Adrenal gland (tissue), 12 donors: Measurements from ENCODE around the gene RNF4. TPM values are rescaled to one million over a fixed set of nuclear protein-coding genes. Genes with fewer than 3 reads are reported as not detected.

Experiments
- DNase-seq, 7 donors: peaks; one replicate each; pipeline ENCODE4 v3.0.0-alpha.2; 2019 to 2020
- H3K27ac ChIP-seq, 5 donors: fragments of 200-600 bp; sonication (generic) in 4 of 5; 1 replicate in 3 of 5; 2 replicates in 2 of 5; pipeline versions ENCODE4 v1.5.1 to v1.8.0; 2016 to 2020; ENCODE audit warnings: mild to moderate bottlenecking in 1 of 5
- H3K27me3 ChIP-seq: fragments of 200-600 bp; 2 replicates; pipeline ENCODE4 v1.8.0; 2021
- H3K36me3 ChIP-seq, 2 donors: fragments of 200-600 bp; replicated peaks in 1 of 2; 1 replicate in 1 of 2; 2 replicates in 1 of 2; pipeline versions ENCODE4 v1.5.1 to v1.8.0; 2018 to 2022
- H3K4me1 ChIP-seq, 2 donors: fragments of 200-600 bp; replicated peaks in 1 of 2; 1 replicate in 1 of 2; 2 replicates in 1 of 2; pipeline versions ENCODE4 v1.5.1 to v1.8.0; 2018 to 2021
- H3K4me3 ChIP-seq, 4 donors: fragments of 200-600 bp; sonication (generic) in 3 of 4; one replicate each; pipeline ENCODE4 v1.5.1; 2016 to 2018
- H3K9me3 ChIP-seq, 3 donors: fragments of 200-600 bp; sonication (generic) in 1 of 3; replicated peaks in 1 of 3; 1 replicate in 2 of 3; 2 replicates in 1 of 3; pipeline versions ENCODE4 v1.5.1 to v1.8.0; 2016 to 2021
- POLR2A ChIP-seq, 2 donors: fragments of 450-650 bp; IDR thresholded peaks; one replicate each; pipeline ENCODE4 v1.6.1; 2017; ENCODE audit warnings: antibody characterized with exemption in 2 of 2, mild to moderate bottlenecking in 2 of 2, moderate library complexity in 1 of 2
- WGBS, 4 donors: extraction: QIAGEN DNeasy Blood & Tissue Kit in 2 of 4; methylation state at CpG; one replicate each; pipeline versions ENCODE4 v1.1.5 to v1.1.7; 2013 to 2017; 5-methylcytosine and 5-hydroxymethylcytosine counted together
- intact Hi-C, 2 donors: fragments of 100-400 bp; cut with DNase I; formaldehyde crosslinking; loops; one replicate each; pipeline versions ENCODE4 v1.14.1 to v1.15.0; 2022 to 2023
- polyA plus RNA-seq, 3 donors: library from polyadenylated mRNA; stranded (reverse); fragments of 200-250 nt in 2 of 3; fragments of 350-450 nt in 1 of 3; fragmentation: Illumina TruSeq in 1 of 3; extraction: RNeasy Lipid Tissue Mini Kit (QIAGEN cat#74804) in 1 of 3; gene quantifications; one replicate each; pipeline ENCODE4 v1.2.3, GENCODE V29; 2013 to 2014
- total RNA-seq, 9 donors: library from RNA; depleted of rRNA in 4 of 9; stranded (reverse); fragments of >200 nt in 4 of 9; fragments of 120-200 nt in 1 of 9; fragmentation: NEBNext Ultra II Directional in 1 of 9; extraction: Animal tissue kit (Norgen Biotek cat#: 25700) in 1 of 9; gene quantifications; one replicate each; pipeline versions ENCODE4 v1.1.0 to v1.2.4, GENCODE V29; 2013 to 2023
- TF ChIP-seq, protein P1 (sequence below), 6 experiments: fragments of 450-650 bp in 4 of 6; fragments of 200-600 bp in 2 of 6; sonication (generic) in 1 of 6; IDR thresholded peaks; 1 replicate in 5 of 6; 2 replicates in 1 of 6; pipeline versions ENCODE4 v1.5.1 to v1.8.0; 2016 to 2021; ENCODE audit warnings: antibody characterized with exemption in 6 of 6, mild to moderate bottlenecking in 2 of 6, moderate library complexity in 1 of 6
- donor health status: healthy with polysubstance abuse.
- donor health status: Bipolar disorder and iron deficiency.
- donor health status: DM: yes; HTN: yes; CAD: no.
- donor health status: DM: no; HTN: no; CAD: no.
- donor health status: DM: no; HTN: no; CAD: no.
- donor health status: DM: yes; HTN: yes; CAD: no.

RNF4 gene
- total and polyA plus RNA-seq, 12 donors: 14.5 to 84.1 (median 49.9) TPM

DNA sequence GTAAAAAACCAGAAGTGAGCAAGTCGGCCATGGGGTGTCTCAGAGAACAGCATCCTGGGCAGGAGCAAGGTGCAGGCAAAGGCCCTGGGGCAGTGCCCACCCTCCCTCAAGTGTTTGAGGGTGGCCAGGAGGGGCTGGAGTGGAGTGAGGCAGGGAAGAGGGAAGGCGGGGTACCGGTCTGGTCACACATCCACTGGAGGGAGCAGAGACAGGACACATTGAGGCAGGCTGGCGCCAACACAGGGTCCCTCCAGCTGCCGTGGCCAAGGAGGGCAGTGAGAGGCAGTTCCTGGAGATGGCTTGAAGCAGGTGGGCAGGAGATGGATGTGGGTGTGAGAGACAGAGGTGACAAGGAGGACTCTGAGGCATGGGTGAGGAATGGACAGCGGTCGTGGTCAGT is 20.3 kb upstream of the RNF4 start:
- 92 to 94% (median 93%) methylated on average over 7 of the region's 7 CpGs for WGBS, 4 donors
- Histone ChIP-seq H3K4me1 (no peaks in the 10 kb centered on the region), H3K27me3 (no peaks in the 10 kb centered on the region), H3K9me3 (no peaks in the 10 kb centered on the region), H3K27ac (no peak overlapping the region), H3K36me3 (no peaks in the 10 kb centered on the region), H3K4me3 (no peak overlapping the region)
- intact Hi-C loops: no loop called here
- no peak for DNase-seq
- no peak for TF ChIP-seq POLR2A (IDR thresholded peaks at IDR 0.05)
- TF ChIP-seq, protein P1, sequence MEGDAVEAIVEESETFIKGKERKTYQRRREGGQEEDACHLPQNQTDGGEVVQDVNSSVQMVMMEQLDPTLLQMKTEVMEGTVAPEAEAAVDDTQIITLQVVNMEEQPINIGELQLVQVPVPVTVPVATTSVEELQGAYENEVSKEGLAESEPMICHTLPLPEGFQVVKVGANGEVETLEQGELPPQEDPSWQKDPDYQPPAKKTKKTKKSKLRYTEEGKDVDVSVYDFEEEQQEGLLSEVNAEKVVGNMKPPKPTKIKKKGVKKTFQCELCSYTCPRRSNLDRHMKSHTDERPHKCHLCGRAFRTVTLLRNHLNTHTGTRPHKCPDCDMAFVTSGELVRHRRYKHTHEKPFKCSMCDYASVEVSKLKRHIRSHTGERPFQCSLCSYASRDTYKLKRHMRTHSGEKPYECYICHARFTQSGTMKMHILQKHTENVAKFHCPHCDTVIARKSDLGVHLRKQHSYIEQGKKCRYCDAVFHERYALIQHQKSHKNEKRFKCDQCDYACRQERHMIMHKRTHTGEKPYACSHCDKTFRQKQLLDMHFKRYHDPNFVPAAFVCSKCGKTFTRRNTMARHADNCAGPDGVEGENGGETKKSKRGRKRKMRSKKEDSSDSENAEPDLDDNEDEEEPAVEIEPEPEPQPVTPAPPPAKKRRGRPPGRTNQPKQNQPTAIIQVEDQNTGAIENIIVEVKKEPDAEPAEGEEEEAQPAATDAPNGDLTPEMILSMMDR (IDR thresholded peaks at IDR 0.05): no peak

DNA sequence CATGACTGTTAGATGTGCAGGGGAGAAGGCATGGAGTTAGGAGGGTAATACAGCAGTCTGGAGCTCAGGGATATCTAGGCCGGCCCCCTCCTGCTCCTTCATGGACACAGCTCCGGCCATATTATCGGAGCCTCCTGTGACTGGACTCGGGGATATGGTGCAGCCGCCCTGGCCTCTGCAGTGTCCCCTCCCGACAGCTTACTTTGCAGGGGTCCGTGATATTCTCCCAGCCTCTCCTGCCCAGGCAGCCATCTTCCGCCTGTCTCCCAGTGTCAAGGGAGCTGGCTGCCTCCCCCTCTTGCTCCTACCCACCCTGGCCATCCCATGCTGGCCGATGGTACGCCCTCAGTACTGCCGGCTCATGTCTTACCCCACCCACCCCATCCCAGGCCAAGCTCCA is 19.9 kb upstream of the RNF4 start:
- Histone ChIP-seq H3K4me1 (no peaks in the 10 kb centered on the region), H3K4me3 (no peak overlapping the region), H3K27me3 (no peaks in the 10 kb centered on the region), H3K27ac (no peak overlapping the region), H3K36me3 (no peaks in the 10 kb centered on the region), H3K9me3 (no peaks in the 10 kb centered on the region)
- intact Hi-C loops: no loop called here
- no peak for DNase-seq
- 86 to 95% (median 94%) methylated on average over 10 to 11 of the region's 11 CpGs for WGBS, 4 donors
- TF ChIP-seq POLR2A (IDR thresholded peaks at IDR 0.05): no peak
- TF ChIP-seq, protein P1 (IDR thresholded peaks at IDR 0.05): no peak

DNA sequence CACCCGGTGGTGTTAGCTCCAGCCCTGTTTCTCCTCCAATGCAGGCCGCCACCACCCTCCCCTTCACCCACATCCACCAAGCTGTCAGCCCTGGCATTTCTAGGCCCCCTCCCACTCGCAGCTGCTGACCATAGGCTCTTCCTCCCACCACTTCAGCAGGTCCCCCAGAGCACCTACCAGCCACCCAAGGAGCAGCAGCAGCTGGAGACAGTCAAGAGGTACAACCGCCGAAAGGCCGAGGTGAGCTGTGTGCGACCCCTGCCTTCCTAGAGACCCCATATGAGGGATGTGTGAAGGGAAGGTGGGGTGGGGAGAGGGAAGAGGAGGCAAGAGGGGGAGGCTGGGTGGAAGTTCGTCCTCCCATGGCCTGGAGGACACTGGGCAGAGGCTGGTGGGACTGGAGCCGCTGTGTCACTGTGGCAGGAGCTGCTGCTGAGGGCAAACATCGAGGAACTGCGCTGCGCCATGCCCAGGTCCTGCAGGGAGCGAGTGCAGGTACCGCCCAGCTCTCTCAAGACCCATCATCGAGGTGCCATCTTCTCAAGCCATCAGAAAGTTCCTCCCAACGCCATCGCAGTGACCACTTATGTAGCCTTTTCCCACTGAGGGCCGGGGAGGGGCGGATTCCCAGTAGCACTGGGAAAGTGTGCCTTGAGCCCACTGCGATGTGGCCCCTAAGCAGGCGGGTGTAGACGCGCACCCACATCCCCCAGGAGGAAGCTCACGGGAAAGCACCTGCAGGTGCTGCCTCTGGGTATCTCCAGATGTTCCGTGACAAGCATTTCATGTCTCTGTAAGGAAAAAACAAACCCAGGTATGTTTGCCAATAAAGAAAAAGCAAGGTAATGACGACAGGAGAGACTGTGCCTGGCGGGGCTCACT is 19.2 kb upstream of the RNF4 start:
- no peak for DNase-seq
- H3K4me1 ChIP-seq: no peaks in the 10 kb centered on the region
- TF ChIP-seq, protein P1 (IDR thresholded peaks at IDR 0.05): no peak
- no peak for TF ChIP-seq POLR2A (IDR thresholded peaks at IDR 0.05)
- no peaks in the 10 kb centered on the region for H3K36me3 ChIP-seq
- intact Hi-C loops: no loop called here
- no peaks in the 10 kb centered on the region for H3K27me3 ChIP-seq
- H3K27ac ChIP-seq: no peak overlapping the region
- H3K4me3 ChIP-seq: no peak overlapping the region
- WGBS, 4 donors: 90 to 95% (median 94%) methylated on average over 12 to 27 of the region's 27 CpGs
- H3K9me3 ChIP-seq: no peaks in the 10 kb centered on the region

DNA sequence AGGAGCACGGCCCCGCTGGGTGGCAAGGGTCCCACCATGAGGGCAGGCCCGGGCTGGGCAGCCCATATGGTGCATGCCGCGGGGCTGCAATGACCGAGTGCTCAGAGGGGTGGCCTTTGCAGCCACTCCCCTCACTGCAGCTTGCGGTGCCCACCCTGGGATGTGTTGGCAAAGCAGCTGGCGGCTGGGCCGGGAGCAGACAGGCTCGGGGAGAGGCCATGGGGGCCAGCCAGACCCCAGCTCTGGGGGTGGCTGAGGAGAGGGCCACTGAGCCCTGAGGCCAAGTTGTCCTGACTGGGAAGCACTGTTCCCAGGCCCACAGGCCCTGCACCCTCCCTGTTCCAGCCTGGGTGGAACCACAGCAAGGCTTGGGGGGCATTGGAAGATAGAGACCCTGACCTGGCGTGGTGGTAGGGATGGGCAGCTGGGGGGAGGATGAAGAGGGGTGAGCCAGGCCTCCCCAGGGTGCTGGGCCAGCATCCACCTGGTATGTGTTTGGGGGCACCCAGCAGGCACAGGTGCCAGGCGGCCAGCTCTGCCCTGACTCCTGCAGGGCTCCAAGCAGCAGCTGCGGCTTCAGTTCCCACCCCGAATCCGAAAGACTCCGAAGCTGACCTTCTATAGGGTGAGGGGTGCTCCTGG is 18.4 kb upstream of the RNF4 start:
- DNase-seq: no peak
- intact Hi-C loops: no loop called here

More for the DNA sequence above, 18.4 kb upstream of the RNF4 start:
- TF ChIP-seq POLR2A (IDR thresholded peaks at IDR 0.05): no peak
- TF ChIP-seq, protein P1 (IDR thresholded peaks at IDR 0.05): no peak
- Histone ChIP-seq H3K27me3 (no peaks in the 10 kb centered on the region), H3K4me1 (no peaks in the 10 kb centered on the region), H3K4me3 (no peak overlapping the region), H3K9me3 (no peaks in the 10 kb centered on the region), H3K27ac (no peak overlapping the region), H3K36me3 (no peaks in the 10 kb centered on the region)
- WGBS, 4 donors: 87 to 93% (median 93%) methylated on average over 14 to 16 of the region's 16 CpGs
